RWPE2 (cell line): ENCODE data around the gene TAF1B.

ENCODE experiments used
- ATAC-seq: fragments of 200-7000 bp; cut with Tn5 transposase; 3 replicates; pipeline ENCODE4 v1.9.1; 2021; ENCODE audit warnings: low read depth
- DNase-seq: peaks from one replicate; pipeline ENCODE4 v3.0.0-alpha.2; 2020; ENCODE audit warnings: low spot score
- H3K27ac ChIP-seq: fragments of 450-650 bp; 2 replicates; pipeline ENCODE4 v1.5.1; 2017; ENCODE audit warnings: mild to moderate bottlenecking; ENCODE audit not compliant: poor library complexity, severe bottlenecking
- H3K27me3 ChIP-seq: fragments of 250-450 bp; sonication (Bioruptor Pico); 2 replicates; pipeline ENCODE4 v1.5.1; 2021; ENCODE audit warnings: mild to moderate bottlenecking, moderate library complexity; ENCODE audit not compliant: insufficient read depth, poor library complexity, severe bottlenecking
- H3K36me3 ChIP-seq: fragments of 250-450 bp; sonication (Bioruptor Pico); 2 replicates; pipeline ENCODE4 v1.5.1; 2020; ENCODE audit warnings: low read depth, mild to moderate bottlenecking, moderate library complexity
- H3K4me1 ChIP-seq: fragments of 250-450 bp; sonication (Bioruptor Pico); 2 replicates; pipeline ENCODE4 v1.5.1; 2021; ENCODE audit warnings: mild to moderate bottlenecking, moderate library complexity; ENCODE audit not compliant: insufficient read depth, poor library complexity, severe bottlenecking
- H3K4me3 ChIP-seq: fragments of 250-450 bp; sonication (Bioruptor Pico); 2 replicates; pipeline ENCODE4 v1.5.1; 2021; ENCODE audit warnings: mild to moderate bottlenecking, moderate library complexity; ENCODE audit not compliant: severe bottlenecking
- H3K9me3 ChIP-seq: fragments of 250-450 bp; sonication (Bioruptor Pico); 2 replicates; pipeline ENCODE4 v1.5.1; 2021; ENCODE audit warnings: mild to moderate bottlenecking, moderate library complexity; ENCODE audit not compliant: severe bottlenecking
- TF ChIP-seq, protein P1 (sequence below): fragments of 450-650 bp; IDR thresholded peaks from one replicate; pipeline ENCODE4 v1.5.1; 2017; ENCODE audit warnings: mild to moderate bottlenecking, moderate library complexity; ENCODE audit not compliant: poor library complexity, severe bottlenecking

Gene TAF1B

GRCh38 chr2:9877026-9877425 lies 33.8 kb downstream of the TAF1B start:
- Histone ChIP-seq H3K4me1 (no peaks in the 10 kb centered on the region), H3K9me3 (no peaks in the 10 kb centered on the region), H3K4me3 (no peak overlapping the region), H3K27ac (no peak overlapping the region), H3K27me3 (no peaks in the 10 kb centered on the region), H3K36me3 (peaks cover 81% of the 10 kb centered on the region)
- TF ChIP-seq, protein P1, sequence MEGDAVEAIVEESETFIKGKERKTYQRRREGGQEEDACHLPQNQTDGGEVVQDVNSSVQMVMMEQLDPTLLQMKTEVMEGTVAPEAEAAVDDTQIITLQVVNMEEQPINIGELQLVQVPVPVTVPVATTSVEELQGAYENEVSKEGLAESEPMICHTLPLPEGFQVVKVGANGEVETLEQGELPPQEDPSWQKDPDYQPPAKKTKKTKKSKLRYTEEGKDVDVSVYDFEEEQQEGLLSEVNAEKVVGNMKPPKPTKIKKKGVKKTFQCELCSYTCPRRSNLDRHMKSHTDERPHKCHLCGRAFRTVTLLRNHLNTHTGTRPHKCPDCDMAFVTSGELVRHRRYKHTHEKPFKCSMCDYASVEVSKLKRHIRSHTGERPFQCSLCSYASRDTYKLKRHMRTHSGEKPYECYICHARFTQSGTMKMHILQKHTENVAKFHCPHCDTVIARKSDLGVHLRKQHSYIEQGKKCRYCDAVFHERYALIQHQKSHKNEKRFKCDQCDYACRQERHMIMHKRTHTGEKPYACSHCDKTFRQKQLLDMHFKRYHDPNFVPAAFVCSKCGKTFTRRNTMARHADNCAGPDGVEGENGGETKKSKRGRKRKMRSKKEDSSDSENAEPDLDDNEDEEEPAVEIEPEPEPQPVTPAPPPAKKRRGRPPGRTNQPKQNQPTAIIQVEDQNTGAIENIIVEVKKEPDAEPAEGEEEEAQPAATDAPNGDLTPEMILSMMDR: no peak
- DNase-seq (no peak), ATAC-seq (peak; percentile 33; the same call in 1 of the 3 replicates)

DNA sequence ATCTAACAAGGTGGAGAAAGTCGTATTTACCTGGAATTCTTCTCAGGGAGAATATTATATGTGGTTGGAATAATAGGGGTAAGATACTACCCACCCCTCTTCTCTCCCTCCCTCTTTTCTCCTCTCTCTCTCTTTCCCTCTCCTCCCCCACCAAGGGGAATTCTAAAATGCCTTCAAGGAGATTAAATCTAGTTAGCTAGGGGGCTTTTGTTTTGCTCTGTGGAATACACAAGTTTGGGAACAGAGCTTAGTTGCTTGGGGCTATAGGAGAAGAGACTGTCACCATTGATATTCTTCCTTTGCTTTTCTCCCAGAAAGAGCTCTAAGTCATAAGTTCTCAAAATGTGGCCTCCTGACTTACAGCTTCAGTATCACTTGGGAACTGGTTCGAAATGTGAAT lies 34.5 kb downstream of the TAF1B start:
- H3K4me3 ChIP-seq: no peak overlapping the region
- no peaks in the 10 kb centered on the region for H3K27me3 ChIP-seq
- H3K27ac ChIP-seq: no peak overlapping the region
- TF ChIP-seq, protein P1: no peak
- no peaks in the 10 kb centered on the region for H3K9me3 ChIP-seq
- no peak for ATAC-seq
- DNase-seq: no peak
- no peaks in the 10 kb centered on the region for H3K4me1 ChIP-seq
- peaks cover 81% of the 10 kb centered on the region for H3K36me3 ChIP-seq

- no peak for ATAC-seq
- no peak overlapping the region for H3K4me3 ChIP-seq
- no peaks in the 10 kb centered on the region for H3K27me3 ChIP-seq
- no peaks in the 10 kb centered on the region for H3K9me3 ChIP-seq
- TF ChIP-seq, protein P1: no peak
- DNase-seq: no peak
- H3K36me3 ChIP-seq: peaks cover 82% of the 10 kb centered on the region
- H3K4me1 ChIP-seq: no peaks in the 10 kb centered on the region
- no peak overlapping the region for H3K27ac ChIP-seq
These were observed 36.4 kb downstream of the TAF1B start for GRCh38 chr2:9879455-9880194.

- H3K36me3 ChIP-seq: peaks cover 72% of the 10 kb centered on the region
- H3K4me1 ChIP-seq: peaks cover 15% of the 10 kb centered on the region
- no peaks in the 10 kb centered on the region for H3K27me3 ChIP-seq
- H3K4me3 ChIP-seq: no peak overlapping the region
- TF ChIP-seq, protein P1: no peak
- no peak overlapping the region for H3K27ac ChIP-seq
- ATAC-seq: no peak
- H3K9me3 ChIP-seq: peaks cover 10% of the 10 kb centered on the region
- no peak for DNase-seq
These were observed 40.6 kb downstream of the TAF1B start for GRCh38 chr2:9883897-9884296.

GRCh38 chr2:9884436-9884835 lies 41.2 kb downstream of the TAF1B start:
- H3K36me3 ChIP-seq: peaks cover 69% of the 10 kb centered on the region
- no peaks in the 10 kb centered on the region for H3K27me3 ChIP-seq
- H3K4me3 ChIP-seq: no peak overlapping the region
- peak overlapping the region; percentile 53 for H3K27ac ChIP-seq
- peaks cover 10% of the 10 kb centered on the region for H3K9me3 ChIP-seq
- peak; percentile 10; the same call in 1 of the 3 replicates for ATAC-seq
- no peak for DNase-seq
- TF ChIP-seq, protein P1: no peak
- peaks cover 15% of the 10 kb centered on the region for H3K4me1 ChIP-seq
